ENCODE measurements around the gene JADE1. TPM values are rescaled to one million over a fixed set of nuclear protein-coding genes. Genes with fewer than 3 reads are reported as not detected.

The JADE1 gene
- total RNA-seq, 1 donor = 38.4 TPM

GRCh38 chr4:128810331-128810870 is 901 bp downstream of the JADE1 start:
- no peak for TF ChIP-seq CTCF (IDR thresholded peaks at IDR 0.05; ENCODE audit: insufficient read depth, low read depth, low read length)
- DNase-seq (ENCODE audit: low read depth) = peak; percentile 53
- H3K4me3 ChIP-seq (ENCODE audit: low read depth, low read length) = peak overlapping the region; percentile 92

GRCh38 chr4:128810871-128811570 is 1.5 kb downstream of the JADE1 start:
- TF ChIP-seq CTCF (IDR thresholded peaks at IDR 0.05; ENCODE audit: insufficient read depth, low read depth, low read length) = no peak
- DNase-seq (ENCODE audit: low read depth) = peak; percentile 87
- H3K4me3 ChIP-seq (ENCODE audit: low read depth, low read length) = peak overlapping the region; percentile 92

- DNase-seq (ENCODE audit: low read depth) = peak; percentile 95
- peak overlapping the region; percentile 92 for H3K4me3 ChIP-seq (ENCODE audit: low read depth, low read length)
- no peak for TF ChIP-seq CTCF (IDR thresholded peaks at IDR 0.05; ENCODE audit: insufficient read depth, low read depth, low read length)
Observed at GRCh38 chr4:128811571-128812441, 2.3 kb downstream of the JADE1 start.

GRCh38 chr4:128812442-128813235 is 3.1 kb downstream of the JADE1 start:
- no peak for TF ChIP-seq CTCF (IDR thresholded peaks at IDR 0.05; ENCODE audit: insufficient read depth, low read depth, low read length)
- peak; percentile 76 for DNase-seq (ENCODE audit: low read depth)
- peak overlapping the region; percentile 92 for H3K4me3 ChIP-seq (ENCODE audit: low read depth, low read length)

GRCh38 chr4:128813965-128814364 is 4.5 kb downstream of the JADE1 start:
- DNase-seq (ENCODE audit: low read depth) = no peak
- no peak overlapping the region for H3K4me3 ChIP-seq (ENCODE audit: low read depth, low read length)
- TF ChIP-seq CTCF (IDR thresholded peaks at IDR 0.05; ENCODE audit: insufficient read depth, low read depth, low read length) = no peak

- no peak for TF ChIP-seq CTCF (IDR thresholded peaks at IDR 0.05; ENCODE audit: insufficient read depth, low read depth, low read length)
- DNase-seq (ENCODE audit: low read depth) = no peak
- H3K4me3 ChIP-seq (ENCODE audit: low read depth, low read length) = no peak overlapping the region
Observed at GRCh38 chr4:128818442-128818841, 8.9 kb downstream of the JADE1 start.

All from fibroblast of villous mesenchyme (primary cell).